A549 (cell line): ENCODE results near the gene CRTC3. TPM values are rescaled to one million over a fixed set of nuclear protein-coding genes. Genes with fewer than 3 reads are reported as not detected.

Source experiments
- ATAC-seq, 2 experiments: fragments of 200-7000 bp in 1 of 2; fragments of >200 bp in 1 of 2; cut with Nextera tagmentation in 1 of 2; cut with Tn5 transposase in 1 of 2; 3 replicates each; pipeline versions ENCODE4 v1.8.0 to v1.9.1; 2018 to 2020; ENCODE audit warnings: mild to moderate bottlenecking in 1 of 2, moderate library complexity in 1 of 2
- CTCF ChIA-PET: fragments of 300-600 bp; sonication (Branson Sonifier 250); formaldehyde crosslinking; extraction: SDS; loops from one replicate; lab custom pipeline; 2021; ENCODE audit warnings: antibody characterized with exemption, inconsistent platforms; lab: Yijun Ruan, JAX
- POLR2A ChIA-PET: fragments of 350-600 bp; formaldehyde crosslinking; extraction: SDS; loops from one replicate; lab custom pipeline; 2021; ENCODE audit warnings: antibody characterized with exemption, inconsistent platforms; lab: Yijun Ruan, JAX
- DNase-seq, 2 experiments: peaks; one replicate each; pipeline versions ENCODE4 v3.0.0 to v3.0.0-alpha.2; 2011 to 2016; ENCODE audit warnings: low read depth in 1 of 2, low spot score in 1 of 2
- FAIRE-seq: peaks from 2 replicates; lab custom pipeline; 2011; peaks lifted over from hg19 to GRCh38; lab: Jason Lieb, UNC
- H3K27ac ChIP-seq, 2 experiments: fragments of >200 bp; sonication (Bioruptor Twin); formaldehyde crosslinking; 3 replicates each; pipeline ENCODE4 v1.5.1; 2016 to 2017
- H3K4me1 ChIP-seq: fragments of >200 bp; sonication (Bioruptor Twin); formaldehyde crosslinking; 3 replicates; pipeline ENCODE4 v1.6.1; 2016
- H3K4me2 ChIP-seq: fragments of >200 bp; sonication (Bioruptor Twin); formaldehyde crosslinking; 3 replicates; pipeline ENCODE4 v1.6.1; 2016
- H3K4me3 ChIP-seq: fragments of >200 bp; sonication (Bioruptor Twin); formaldehyde crosslinking; 3 replicates; pipeline ENCODE4 v1.5.1; 2016
- H3K9me3 ChIP-seq: fragments of >200 bp; sonication (Bioruptor Twin); formaldehyde crosslinking; 3 replicates; pipeline ENCODE4 v1.6.1; 2016
- BHLHE40 ChIP-seq: IDR thresholded peaks from 2 replicates; pipeline ENCODE4 v1.6.1; 2012; ENCODE audit warnings: low read depth, low read length, inconsistent platforms
- CEBPB ChIP-seq, 2 experiments: fragments of >200 bp in 1 of 2; sonication (Bioruptor Twin) in 1 of 2; formaldehyde crosslinking in 1 of 2; IDR thresholded peaks; 2 replicates each; pipeline ENCODE4 v1.6.1; 2012 to 2016
- CHD4 ChIP-seq: fragments of 200-600 bp; sonication (generic); IDR thresholded peaks from 2 replicates; pipeline ENCODE4 v1.6.1; 2016; ENCODE audit warnings: antibody characterized with exemption, mild to moderate bottlenecking, borderline replicate concordance
- EHMT2 ChIP-seq: fragments of 200-600 bp; sonication (generic); IDR thresholded peaks from 2 replicates; pipeline ENCODE4 v1.6.1; 2016; ENCODE audit warnings: antibody characterized with exemption, low read depth, mild to moderate bottlenecking, moderate library complexity
- ESRRA ChIP-seq: fragments of 150-350 bp; IDR thresholded peaks from 2 replicates; pipeline ENCODE4 v1.6.1; 2014; ENCODE audit warnings: mild to moderate bottlenecking, low read length, borderline replicate concordance
- JUN ChIP-seq, 2 experiments: fragments of >200 bp; sonication (Bioruptor Twin); formaldehyde crosslinking; IDR thresholded peaks; 2 replicates in 1 of 2; 3 replicates in 1 of 2; pipeline ENCODE4 v1.6.1; 2016 to 2017
- JUNB ChIP-seq: fragments of >200 bp; sonication (Bioruptor Twin); formaldehyde crosslinking; IDR thresholded peaks from 2 replicates; pipeline ENCODE4 v1.6.1; 2016
- MAZ ChIP-seq: fragments of 150-350 bp; IDR thresholded peaks from 2 replicates; pipeline ENCODE4 v1.6.1; 2014; ENCODE audit warnings: antibody characterized with exemption, low read depth, low read length, borderline replicate concordance
- NPAS2 ChIP-seq: fragments of 250-450 bp; sonication (Bioruptor Pico); IDR thresholded peaks from 2 replicates; pipeline ENCODE4 v1.8.0; 2022; ENCODE audit warnings: mild to moderate bottlenecking, moderate library complexity, borderline replicate concordance
- PHF8 ChIP-seq: fragments of 200-600 bp; sonication (generic); IDR thresholded peaks from 2 replicates; pipeline ENCODE4 v1.6.1; 2016; ENCODE audit warnings: low read depth, mild to moderate bottlenecking, antibody characterized with exemption, moderate library complexity, borderline replicate concordance
- POLR2A ChIP-seq: IDR thresholded peaks from 2 replicates; pipeline ENCODE4 v1.6.1; 2012; ENCODE audit warnings: mild to moderate bottlenecking, low read length
- POLR2AphosphoS2 ChIP-seq: conservative IDR thresholded peaks from 2 replicates; pipeline ENCODE4 v1.6.1; 2012; ENCODE audit warnings: low read length, improper control_type of control experiment, inconsistent platforms
- RARB ChIP-seq: fragments of 250-450 bp; sonication (Bioruptor Pico); IDR thresholded peaks from 2 replicates; pipeline ENCODE4 v1.8.0; 2021; ENCODE audit warnings: mild to moderate bottlenecking, moderate library complexity
- SMC3 ChIP-seq: fragments of >200 bp; sonication (Bioruptor Twin); formaldehyde crosslinking; IDR thresholded peaks from 3 replicates; pipeline ENCODE4 v1.6.1; 2018; ENCODE audit warnings: inconsistent platforms
- SREBF2 ChIP-seq: fragments of 450-650 bp; IDR thresholded peaks from 2 replicates; pipeline ENCODE4 v1.6.1; 2014; ENCODE audit warnings: mild to moderate bottlenecking, moderate library complexity
- ZC3H11A ChIP-seq: fragments of 450-650 bp; IDR thresholded peaks from 2 replicates; pipeline ENCODE4 v1.6.1; 2014; ENCODE audit warnings: antibody characterized with exemption, mild to moderate bottlenecking
- ZNF302 ChIP-seq: fragments of 250-450 bp; sonication (Bioruptor Pico); IDR thresholded peaks from 2 replicates; pipeline ENCODE4 v1.9.0; 2021; ENCODE audit warnings: inconsistent platforms, mild to moderate bottlenecking, moderate library complexity
- WGBS: methylation state at CpG from one replicate; pipeline ENCODE4 v1.1.6; 2017; ENCODE audit errors: missing lambda C conversion rate; 5-methylcytosine and 5-hydroxymethylcytosine counted together
- polyA plus RNA-seq, 4 experiments: library from polyadenylated mRNA; depleted of rRNA in 3 of 4; stranded (reverse); fragments of >200 nt; fragmentation: RNase III in 1 of 4; extraction: RNeasy Plus Mini Kit Qiagen cat#74134 plus additional on column Dnase treatment in 1 of 4; gene quantifications; 2 replicates in 3 of 4; 3 replicates in 1 of 4; pipeline ENCODE4 v1.2.3, GENCODE V29; 2011 to 2017
- TF ChIP-seq, protein P1 (sequence below): fragments of >200 bp; sonication (Bioruptor Twin); formaldehyde crosslinking; IDR thresholded peaks from 2 replicates; pipeline ENCODE4 v1.6.1; 2016
- TF ChIP-seq, protein P2 (sequence below): fragments of 250-450 bp; sonication (Bioruptor Pico); IDR thresholded peaks from 2 replicates; pipeline ENCODE4 v1.5.0; 2020; ENCODE audit warnings: low read depth, mild to moderate bottlenecking, moderate library complexity
- TF ChIP-seq, protein P3 (sequence below): IDR thresholded peaks from 2 replicates; pipeline ENCODE4 v1.6.1; 2012; ENCODE audit warnings: low read depth, borderline replicate concordance
- TF ChIP-seq, protein P4 (sequence below): fragments of >200 bp; sonication (Bioruptor Twin); formaldehyde crosslinking; IDR thresholded peaks from 3 replicates; pipeline ENCODE4 v1.6.1; 2016
- TF ChIP-seq, protein P5 (sequence below): IDR thresholded peaks from 2 replicates; pipeline ENCODE4 v1.6.1; 2012

The CRTC3 gene
- polyA plus RNA-seq, 2 of the 4 experiments (the other 2 are of a cell fraction): 17.5 to 30.5 TPM

DNA sequence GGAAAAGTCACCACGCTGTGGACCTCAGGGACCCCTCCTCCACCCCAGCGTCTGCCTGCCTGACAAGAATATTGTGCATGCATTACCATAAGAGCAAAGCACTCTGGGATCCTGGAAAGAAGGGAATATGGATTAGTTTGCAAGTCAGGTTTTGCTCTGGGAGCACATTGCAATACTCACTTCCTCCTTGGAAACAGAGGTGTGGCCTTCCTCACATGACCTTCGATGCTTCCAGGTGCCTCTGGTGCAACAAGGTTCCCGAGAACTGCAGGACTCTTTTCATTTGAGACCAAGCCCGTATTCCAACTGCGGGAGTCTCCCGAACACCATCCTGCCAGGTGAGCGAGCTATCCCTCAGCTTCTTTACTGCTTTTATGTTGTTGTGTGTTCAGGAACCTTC is 111.1 kb downstream of the CRTC3 start:
- TF ChIP-seq CHD4: no peak
- no peak for TF ChIP-seq RARB
- TF ChIP-seq ZC3H11A: no peak
- TF ChIP-seq SREBF2: no peak
- TF ChIP-seq SMC3: no peak
- TF ChIP-seq, protein P1, sequence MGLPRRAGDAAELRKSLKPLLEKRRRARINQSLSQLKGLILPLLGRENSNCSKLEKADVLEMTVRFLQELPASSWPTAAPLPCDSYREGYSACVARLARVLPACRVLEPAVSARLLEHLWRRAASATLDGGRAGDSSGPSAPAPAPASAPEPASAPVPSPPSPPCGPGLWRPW: no peak
- TF ChIP-seq JUNB: no peak
- TF ChIP-seq, protein P2, sequence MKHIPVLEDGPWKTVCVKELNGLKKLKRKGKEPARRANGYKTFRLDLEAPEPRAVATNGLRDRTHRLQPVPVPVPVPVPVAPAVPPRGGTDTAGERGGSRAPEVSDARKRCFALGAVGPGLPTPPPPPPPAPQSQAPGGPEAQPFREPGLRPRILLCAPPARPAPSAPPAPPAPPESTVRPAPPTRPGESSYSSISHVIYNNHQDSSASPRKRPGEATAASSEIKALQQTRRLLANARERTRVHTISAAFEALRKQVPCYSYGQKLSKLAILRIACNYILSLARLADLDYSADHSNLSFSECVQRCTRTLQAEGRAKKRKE: no peak
- no peak for TF ChIP-seq BHLHE40
- TF ChIP-seq, protein P3, sequence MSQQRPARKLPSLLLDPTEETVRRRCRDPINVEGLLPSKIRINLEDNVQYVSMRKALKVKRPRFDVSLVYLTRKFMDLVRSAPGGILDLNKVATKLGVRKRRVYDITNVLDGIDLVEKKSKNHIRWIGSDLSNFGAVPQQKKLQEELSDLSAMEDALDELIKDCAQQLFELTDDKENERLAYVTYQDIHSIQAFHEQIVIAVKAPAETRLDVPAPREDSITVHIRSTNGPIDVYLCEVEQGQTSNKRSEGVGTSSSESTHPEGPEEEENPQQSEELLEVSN: no peak
- TF ChIP-seq, protein P4, sequence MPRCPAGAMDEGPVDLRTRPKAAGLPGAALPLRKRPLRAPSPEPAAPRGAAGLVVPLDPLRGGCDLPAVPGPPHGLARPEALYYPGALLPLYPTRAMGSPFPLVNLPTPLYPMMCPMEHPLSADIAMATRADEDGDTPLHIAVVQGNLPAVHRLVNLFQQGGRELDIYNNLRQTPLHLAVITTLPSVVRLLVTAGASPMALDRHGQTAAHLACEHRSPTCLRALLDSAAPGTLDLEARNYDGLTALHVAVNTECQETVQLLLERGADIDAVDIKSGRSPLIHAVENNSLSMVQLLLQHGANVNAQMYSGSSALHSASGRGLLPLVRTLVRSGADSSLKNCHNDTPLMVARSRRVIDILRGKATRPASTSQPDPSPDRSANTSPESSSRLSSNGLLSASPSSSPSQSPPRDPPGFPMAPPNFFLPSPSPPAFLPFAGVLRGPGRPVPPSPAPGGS: no peak
- TF ChIP-seq ZNF302 (CRISPR knock-in tag): no peak
- TF ChIP-seq, protein P5, sequence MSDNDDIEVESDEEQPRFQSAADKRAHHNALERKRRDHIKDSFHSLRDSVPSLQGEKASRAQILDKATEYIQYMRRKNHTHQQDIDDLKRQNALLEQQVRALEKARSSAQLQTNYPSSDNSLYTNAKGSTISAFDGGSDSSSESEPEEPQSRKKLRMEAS: no peak
- TF ChIP-seq NPAS2 (CRISPR knock-in tag): no peak
- TF ChIP-seq, all 56 proteins: peak for 0

DNA sequence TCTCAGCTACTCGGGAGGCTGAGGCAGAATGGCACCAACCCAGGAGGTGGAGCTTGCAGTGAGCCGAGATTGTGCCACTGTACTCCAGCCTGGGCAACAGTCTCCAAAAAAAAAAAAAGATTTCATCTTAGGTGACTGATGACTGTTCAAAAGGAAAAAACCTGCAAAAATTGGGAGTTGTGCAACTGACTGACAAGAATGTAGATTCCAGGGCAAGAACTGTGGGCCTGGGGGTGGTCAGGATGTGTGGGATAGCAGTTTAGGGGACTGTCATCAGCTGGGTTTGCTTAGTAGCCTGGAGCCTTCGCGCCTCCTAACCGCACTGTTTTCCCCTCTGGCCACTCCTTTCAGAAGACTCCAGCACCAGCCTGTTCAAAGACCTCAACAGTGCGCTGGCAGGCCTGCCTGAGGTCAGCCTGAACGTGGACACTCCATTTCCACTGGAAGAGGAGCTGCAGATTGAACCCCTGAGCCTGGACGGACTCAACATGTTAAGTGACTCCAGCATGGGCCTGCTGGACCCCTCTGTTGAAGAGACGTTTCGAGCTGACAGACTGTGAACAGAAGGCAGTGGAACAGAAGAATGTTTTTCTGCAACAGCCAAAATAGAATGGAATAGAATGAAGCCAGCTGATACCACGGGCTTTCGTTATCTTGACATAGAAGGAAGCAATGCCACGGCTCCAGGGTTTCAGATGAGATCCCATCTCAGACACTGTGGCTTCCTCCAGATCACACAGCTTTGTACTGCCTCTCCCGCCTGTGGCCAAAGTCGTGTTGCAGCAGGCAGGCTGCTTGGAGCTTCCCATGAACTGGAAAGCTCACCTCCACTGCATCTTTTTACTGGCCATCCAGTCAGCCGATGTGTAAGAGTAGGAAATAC is 112.1 kb downstream of the CRTC3 start:
- TF ChIP-seq SREBF2 (no peak), ESRRA (no peak), CEBPB (IDR thresholded peaks at IDR 0.05) (no peak), JUN (IDR thresholded peaks at IDR 0.05) (no peak), POLR2AphosphoS2 (no peak), MAZ (no peak), PHF8 (no peak), POLR2A (no peak), NPAS2 (CRISPR knock-in tag) (no peak), EHMT2 (no peak)
- TF ChIP-seq, protein P5: no peak
- TF ChIP-seq, protein P3: no peak
- CTCF ChIA-PET: interaction anchor here (0.6 to 7.2 kb wide), 9 partner anchors 8 to 551 kb away, joined by 3 to 58 read pairs (median 4); partner anchors contain the start of genes FES and HDDC3
- no peak for ATAC-seq

More for the DNA sequence above, 111.1 kb downstream of the CRTC3 start:
- no peak overlapping the region for H3K4me3 ChIP-seq
- FAIRE-seq (no peak), ATAC-seq (no peak), DNase-seq (no peak)
- H3K9me3 ChIP-seq: 0 out of 3 replicates have a peak, but pooled peaks cover 2% of the 10 kb centered on the region
- no peak overlapping the region for H3K27ac ChIP-seq
- CTCF ChIA-PET: interaction anchor here (0.7 to 7.2 kb wide), 3 partner anchors 245 to 550 kb away, joined by 3 to 58 read pairs (median 11); partner anchors contain the start of genes FES and HDDC3
- 94% methylated on average over 8 of the region's 8 CpGs for whole genome bisulfite sequencing
- H3K4me1 ChIP-seq: no peaks in the 10 kb centered on the region
- POLR2A ChIA-PET: no interaction called here
- no peak overlapping the region for H3K4me2 ChIP-seq

More for the DNA sequence above, 112.1 kb downstream of the CRTC3 start:
- DNase-seq: no peak
- POLR2A ChIA-PET: no interaction called here
- 0 out of 3 replicates have a peak, but pooled peaks cover 2% of the 10 kb centered on the region for H3K9me3 ChIP-seq
- H3K4me3 ChIP-seq: no peak overlapping the region
- H3K4me1 ChIP-seq: no peaks in the 10 kb centered on the region
- 88% methylated on average over 16 of the region's 16 CpGs for WGBS
- FAIRE-seq: no peak
- H3K27ac ChIP-seq: no peak overlapping the region
- H3K4me2 ChIP-seq: no peak overlapping the region
